Neural cell (in vitro differentiated cells): ENCODE data around the gene LIPC. TPM values are rescaled to one million over a fixed set of nuclear protein-coding genes. Genes with fewer than 3 reads are reported as not detected.

Experiments used
- H2AFZ ChIP-seq: fragments of 200-600, 300-800 bp; sonication (generic), shearing (Covaris generic); 2 replicates; pipeline ENCODE4 v1.6.0; 2014; ENCODE audit warnings: low read depth, mild to moderate bottlenecking, antibody characterized with exemption, low read length, moderate library complexity
- H3F3A ChIP-seq: fragments of 200-600 bp; shearing (Covaris generic); 2 replicates; pipeline ENCODE4 v1.6.1; 2016; ENCODE audit warnings: mild to moderate bottlenecking, moderate library complexity, mixed read lengths, antibody characterized with exemption, low read length; ENCODE audit not compliant: insufficient read depth, poor library complexity, severe bottlenecking
- H3K27ac ChIP-seq: fragments of 200-600, 300-800 bp; sonication (generic), shearing (Covaris generic); 2 replicates; pipeline ENCODE4 v1.5.1; 2014; ENCODE audit warnings: mild to moderate bottlenecking, low read length, moderate library complexity
- H3K27me3 ChIP-seq: fragments of 300-800, 200-600 bp; sonication (generic), shearing (Covaris generic); 2 replicates; pipeline ENCODE4 v1.6.0; 2014; ENCODE audit warnings: mild to moderate bottlenecking, low read depth, low read length, moderate library complexity; ENCODE audit not compliant: insufficient read depth
- H3K36me3 ChIP-seq: fragments of 300-800, 200-600 bp; sonication (generic), shearing (Covaris generic); 2 replicates; pipeline ENCODE4 v1.5.1; 2014; ENCODE audit warnings: mild to moderate bottlenecking, antibody characterized with exemption, low read length, moderate library complexity; ENCODE audit not compliant: insufficient read depth
- H3K4me2 ChIP-seq: fragments of 300-800, 200-600 bp; sonication (generic), shearing (Covaris generic); 2 replicates; pipeline ENCODE4 v1.6.0; 2014; ENCODE audit warnings: mild to moderate bottlenecking, low read length
- H3K4me3 ChIP-seq: fragments of 300-800, 200-600 bp; sonication (generic), shearing (Covaris generic); 2 replicates; pipeline ENCODE4 v1.5.1; 2014; ENCODE audit warnings: mild to moderate bottlenecking, low read length, moderate library complexity
- H3K79me2 ChIP-seq: fragments of 200-600 bp; shearing (Covaris generic); replicated peaks from 2 replicates; pipeline ENCODE4 v1.6.0; 2014; ENCODE audit warnings: mild to moderate bottlenecking, low read length, moderate library complexity; ENCODE audit not compliant: insufficient read depth
- H3K9ac ChIP-seq: fragments of 300-800, 200-600 bp; sonication (generic), shearing (Covaris generic); 2 replicates; pipeline ENCODE4 v1.6.1; 2016; ENCODE audit warnings: mild to moderate bottlenecking, low read length, mixed read lengths
- H3K9me2 ChIP-seq: fragments of 200-600 bp; shearing (Covaris generic); 2 replicates; pipeline ENCODE4 v1.6.1; 2016; ENCODE audit warnings: mild to moderate bottlenecking, low read length, mixed read lengths; ENCODE audit not compliant: insufficient read depth
- H3K9me3 ChIP-seq: fragments of 200-600, 300-800 bp; sonication (generic), shearing (Covaris generic); 2 replicates; pipeline ENCODE4 v1.6.1; 2016; ENCODE audit warnings: mild to moderate bottlenecking, mixed run types, low read length, moderate library complexity, mixed read lengths
- H4K20me1 ChIP-seq: fragments of 200-600 bp; shearing (Covaris generic); 2 replicates; pipeline ENCODE4 v1.6.1; 2016; ENCODE audit warnings: mild to moderate bottlenecking, mixed run types; ENCODE audit not compliant: insufficient read depth
- CTCF ChIP-seq: fragments of 450-650 bp; IDR thresholded peaks from 2 replicates; pipeline ENCODE4 v1.5.1; 2014; ENCODE audit warnings: antibody characterized with exemption, mild to moderate bottlenecking, moderate library complexity; ENCODE audit not compliant: poor library complexity, severe bottlenecking
- EP300 ChIP-seq: fragments of 450-650 bp; conservative IDR thresholded peaks from 2 replicates; pipeline ENCODE4 v1.6.1; 2014; ENCODE audit warnings: antibody characterized with exemption, mild to moderate bottlenecking, moderate library complexity; ENCODE audit not compliant: poor library complexity, severe bottlenecking
- EZH2 ChIP-seq: fragments of 200-600, 300-800 bp; shearing (Covaris generic), sonication (generic); IDR thresholded peaks from 2 replicates; pipeline ENCODE4 v1.6.1; 2014; ENCODE audit warnings: antibody characterized with exemption, low read length, borderline replicate concordance, mild to moderate bottlenecking; ENCODE audit not compliant: insufficient read depth, poor library complexity, severe bottlenecking
- MXI1 ChIP-seq: fragments of 450-650 bp; conservative IDR thresholded peaks from 2 replicates; pipeline ENCODE4 v1.6.1; 2014; ENCODE audit warnings: antibody characterized with exemption, mild to moderate bottlenecking; ENCODE audit not compliant: poor library complexity, severe bottlenecking
- POLR2AphosphoS5 ChIP-seq: IDR thresholded peaks from 2 replicates; pipeline ENCODE4 v1.6.1; 2012
- RAD21 ChIP-seq: fragments of 450-650 bp; conservative IDR thresholded peaks from 2 replicates; pipeline ENCODE4 v1.6.1; 2014; ENCODE audit warnings: antibody characterized with exemption, mild to moderate bottlenecking, moderate library complexity
- REST ChIP-seq: IDR thresholded peaks from 2 replicates; pipeline ENCODE4 v1.6.1; 2012; ENCODE audit warnings: borderline replicate concordance
- SMC3 ChIP-seq: fragments of 450-650 bp; conservative IDR thresholded peaks from 2 replicates; pipeline ENCODE4 v1.6.1; 2014; ENCODE audit warnings: antibody characterized with exemption, mild to moderate bottlenecking, moderate library complexity; ENCODE audit not compliant: poor library complexity
- TAF1 ChIP-seq: IDR thresholded peaks from 2 replicates; pipeline ENCODE4 v1.6.1; 2012; ENCODE audit warnings: low read depth
- polyA plus RNA-seq: library from polyadenylated mRNA; depleted of rRNA; stranded (reverse); fragments of >200 nt; gene quantifications from 2 replicates; pipeline ENCODE4 v1.2.3, GENCODE V29; 2014

LIPC gene
- polyA plus RNA-seq, 1 donor from 2014 or later, result not detected

GRCh38 chr15:58489289-58490085 is 57.7 kb downstream of the LIPC start:
- Histone ChIP-seq H2AFZ (no peak overlapping the region), H3K9me3 (peaks cover 3% of the 10 kb centered on the region), H3K79me2 (no peaks in the 10 kb centered on the region), H3K9me2 (no peaks in the 10 kb centered on the region), H3K4me2 (no peak overlapping the region), H4K20me1 (no peaks in the 10 kb centered on the region), H3K9ac (no peak overlapping the region), H3K27ac (no peak overlapping the region), H3F3A (no peaks in the 10 kb centered on the region), H3K36me3 (no peaks in the 10 kb centered on the region), H3K4me3 (no peak overlapping the region), H3K27me3 (no peaks in the 10 kb centered on the region)
- no peak for TF ChIP-seq SMC3
- no peak for TF ChIP-seq TAF1
- no peak for TF ChIP-seq MXI1
- no peak for TF ChIP-seq RAD21
- TF ChIP-seq EZH2, result no peak
- TF ChIP-seq CTCF, result no peak
- no peak for TF ChIP-seq EP300
- TF ChIP-seq REST, result no peak
- TF ChIP-seq POLR2AphosphoS5, result no peak

GRCh38 chr15:58490086-58490887 is 58.5 kb downstream of the LIPC start:
- no peak overlapping the region for H3K4me3 ChIP-seq
- no peak overlapping the region for H3K9ac ChIP-seq
- H2AFZ ChIP-seq, result no peak overlapping the region
- no peaks in the 10 kb centered on the region for H3F3A ChIP-seq
- H3K36me3 ChIP-seq, result no peaks in the 10 kb centered on the region
- H4K20me1 ChIP-seq, result no peaks in the 10 kb centered on the region
- no peak overlapping the region for H3K4me2 ChIP-seq
- no peak for TF ChIP-seq REST
- TF ChIP-seq RAD21, result no peak
- TF ChIP-seq SMC3, result no peak
- no peak for TF ChIP-seq EZH2
- H3K9me2 ChIP-seq, result no peaks in the 10 kb centered on the region
- no peaks in the 10 kb centered on the region for H3K79me2 ChIP-seq
- peaks cover 3% of the 10 kb centered on the region for H3K9me3 ChIP-seq
- H3K27ac ChIP-seq, result no peak overlapping the region
- no peaks in the 10 kb centered on the region for H3K27me3 ChIP-seq
